ENCODE results near the gene SPATA20.

SPATA20 gene

DNA sequence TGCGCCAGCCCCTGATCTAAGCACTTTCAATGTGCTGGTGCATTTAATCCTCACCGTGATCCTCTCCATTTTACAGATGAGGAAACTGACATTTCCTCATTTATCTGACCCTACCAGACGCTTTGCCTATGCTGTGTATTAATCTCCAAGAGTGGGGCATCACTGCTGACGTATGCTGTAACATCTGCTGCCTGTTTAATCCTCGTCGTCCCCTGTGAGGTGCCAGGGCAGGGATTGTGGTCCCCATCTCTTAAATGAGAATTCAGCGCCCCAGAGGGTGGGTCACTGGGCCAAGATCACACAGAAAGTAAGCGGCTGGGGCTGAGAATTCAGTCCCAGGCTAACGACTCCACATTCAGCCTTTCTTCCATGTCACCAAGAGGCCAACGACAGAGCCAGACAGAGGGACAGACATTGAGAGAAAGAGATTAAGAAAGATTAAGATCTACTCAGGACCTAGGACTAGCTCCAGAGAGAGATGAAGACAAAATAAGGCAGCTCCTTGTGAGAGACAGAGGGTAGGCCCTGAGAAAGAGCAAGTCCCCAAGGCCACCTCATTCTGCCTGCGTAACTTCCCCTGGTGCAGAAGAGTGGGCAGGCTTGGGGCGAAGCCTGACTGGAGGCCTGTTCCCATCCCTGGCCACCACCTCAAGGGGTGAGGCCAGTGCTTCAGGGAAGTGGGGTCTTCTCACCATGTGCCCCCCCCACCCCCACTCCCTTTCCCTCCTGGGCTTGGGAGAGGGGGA is 27.1 kb downstream of the SPATA20 start:
- DNase-seq (ENCODE audit: low read depth in 2 of 2, low spot score in 1 of 2), result no peak

DNA sequence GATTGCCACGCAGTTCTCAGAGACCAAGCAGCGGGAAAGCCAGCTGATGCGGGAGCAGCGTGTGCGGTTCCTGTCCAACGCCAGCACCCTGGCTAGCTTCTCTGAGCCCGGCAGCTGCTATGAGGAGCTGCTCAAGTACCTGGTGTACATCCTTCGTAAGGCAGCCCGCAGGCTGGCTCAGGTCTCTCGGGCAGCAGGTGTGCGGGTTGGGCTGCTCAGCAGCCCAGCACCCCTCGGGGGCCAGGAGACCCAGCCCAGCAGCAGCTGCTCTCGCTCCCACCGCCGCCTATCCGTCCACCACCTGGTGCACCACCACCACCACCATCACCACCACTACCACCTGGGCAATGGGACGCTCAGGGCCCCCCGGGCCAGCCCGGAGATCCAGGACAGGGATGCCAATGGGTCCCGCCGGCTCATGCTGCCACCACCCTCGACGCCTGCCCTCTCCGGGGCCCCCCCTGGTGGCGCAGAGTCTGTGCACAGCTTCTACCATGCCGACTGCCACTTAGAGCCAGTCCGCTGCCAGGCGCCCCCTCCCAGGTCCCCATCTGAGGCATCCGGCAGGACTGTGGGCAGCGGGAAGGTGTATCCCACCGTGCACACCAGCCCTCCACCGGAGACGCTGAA is 28.7 kb downstream of the SPATA20 start:
- DNase-seq (ENCODE audit: low read depth in 2 of 2, low spot score in 1 of 2), result no peak

DNA sequence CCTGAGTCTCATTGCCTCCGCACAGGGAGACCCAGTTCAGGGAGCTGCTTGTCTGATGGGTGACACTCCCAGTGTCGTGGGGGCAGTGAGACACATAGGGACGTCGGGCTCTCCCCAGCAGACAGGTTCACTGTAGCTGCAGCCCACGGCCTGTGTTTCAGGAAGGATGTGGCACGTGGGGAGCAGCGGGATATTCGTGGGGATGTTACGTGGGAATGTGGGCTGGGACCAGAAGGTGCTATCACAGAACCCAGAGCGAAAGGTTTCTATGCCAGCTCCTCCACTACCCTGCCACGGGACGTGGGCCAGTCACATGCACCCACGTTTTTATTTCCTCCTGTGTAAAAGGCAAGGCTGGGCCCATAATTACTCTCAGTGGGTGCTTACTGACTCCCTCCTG is 29.9 kb downstream of the SPATA20 start:
- no peak for DNase-seq (ENCODE audit: low read depth in 2 of 2, low spot score in 1 of 2)

DNA sequence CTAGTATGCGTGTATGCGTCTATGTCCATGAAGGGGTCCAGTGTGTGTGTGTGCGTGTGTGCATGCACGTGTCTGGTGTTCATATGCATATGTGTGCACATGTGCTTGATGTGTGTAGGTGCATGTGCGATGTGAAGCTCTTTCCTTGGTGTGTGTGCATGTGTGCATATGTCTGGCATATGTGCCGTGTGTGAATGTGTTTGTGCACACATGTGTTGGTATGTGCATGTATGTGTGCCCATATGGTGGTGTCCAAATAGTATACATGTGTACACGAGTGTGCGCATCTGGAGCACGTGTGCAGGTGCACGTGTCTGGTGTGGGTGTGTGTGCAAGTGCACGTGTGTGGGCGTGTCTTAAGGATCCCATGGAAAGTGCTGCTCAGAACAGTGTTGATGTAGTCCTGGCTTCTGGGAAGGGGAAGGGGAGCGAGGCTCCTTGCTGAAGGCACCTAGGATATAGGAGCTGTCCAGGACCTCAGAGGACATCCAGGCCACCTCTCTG is 30.5 kb downstream of the SPATA20 start:
- DNase-seq (ENCODE audit: low read depth in 2 of 2, low spot score in 1 of 2), result no peak

DNA sequence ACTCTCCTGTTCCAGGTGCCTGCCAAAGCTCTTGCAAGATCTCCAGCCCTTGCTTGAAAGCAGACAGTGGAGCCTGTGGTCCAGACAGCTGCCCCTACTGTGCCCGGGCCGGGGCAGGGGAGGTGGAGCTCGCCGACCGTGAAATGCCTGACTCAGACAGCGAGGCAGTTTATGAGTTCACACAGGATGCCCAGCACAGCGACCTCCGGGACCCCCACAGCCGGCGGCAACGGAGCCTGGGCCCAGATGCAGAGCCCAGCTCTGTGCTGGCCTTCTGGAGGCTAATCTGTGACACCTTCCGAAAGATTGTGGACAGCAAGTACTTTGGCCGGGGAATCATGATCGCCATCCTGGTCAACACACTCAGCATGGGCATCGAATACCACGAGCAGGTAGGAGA is 31.2 kb downstream of the SPATA20 start:
- no peak for DNase-seq (ENCODE audit: low read depth in 2 of 2, low spot score in 1 of 2)

DNA sequence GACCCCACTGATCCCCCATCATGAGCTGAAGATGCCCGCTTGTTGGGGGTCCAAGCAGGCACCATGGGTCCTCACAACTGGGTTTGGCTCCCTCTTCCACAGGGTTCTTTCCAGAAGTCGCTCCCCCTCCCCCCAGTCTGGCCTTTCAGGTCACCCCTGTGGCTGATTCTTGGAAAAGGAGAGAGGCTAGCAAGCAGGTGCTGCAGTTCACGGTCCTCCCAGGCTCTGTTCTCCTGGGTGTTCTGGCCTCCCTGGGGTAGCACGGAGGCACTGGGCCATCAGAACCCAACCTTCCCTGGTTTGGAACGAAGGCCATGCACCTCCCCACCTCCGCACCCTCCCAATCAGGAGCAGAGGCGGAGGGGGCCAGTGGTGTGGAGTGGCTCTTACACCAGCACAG is 32.4 kb downstream of the SPATA20 start:
- DNase-seq (ENCODE audit: low read depth in 2 of 2, low spot score in 1 of 2), result no peak

DNA sequence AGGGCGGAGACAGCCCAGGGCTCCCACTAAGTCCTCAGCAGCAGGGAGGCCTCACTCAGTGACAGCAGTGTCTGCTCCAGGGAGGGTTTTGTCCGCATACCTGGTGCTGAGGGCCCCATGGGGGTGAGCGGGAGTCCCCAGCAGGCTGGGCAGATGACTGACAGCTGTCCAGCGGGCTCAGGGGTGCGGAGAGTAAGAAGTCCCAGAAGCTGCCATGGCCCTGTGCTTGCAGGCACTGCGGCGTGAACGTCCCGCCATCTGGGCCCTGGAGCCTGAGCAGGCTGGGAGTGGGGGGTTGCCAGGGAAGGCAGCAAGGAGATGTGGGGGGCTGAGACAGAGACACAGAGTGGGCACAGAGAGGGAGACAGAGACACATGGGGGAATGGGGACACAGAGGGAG is 33.7 kb downstream of the SPATA20 start:
- no peak for DNase-seq (ENCODE audit: low read depth in 2 of 2, low spot score in 1 of 2)

DNA sequence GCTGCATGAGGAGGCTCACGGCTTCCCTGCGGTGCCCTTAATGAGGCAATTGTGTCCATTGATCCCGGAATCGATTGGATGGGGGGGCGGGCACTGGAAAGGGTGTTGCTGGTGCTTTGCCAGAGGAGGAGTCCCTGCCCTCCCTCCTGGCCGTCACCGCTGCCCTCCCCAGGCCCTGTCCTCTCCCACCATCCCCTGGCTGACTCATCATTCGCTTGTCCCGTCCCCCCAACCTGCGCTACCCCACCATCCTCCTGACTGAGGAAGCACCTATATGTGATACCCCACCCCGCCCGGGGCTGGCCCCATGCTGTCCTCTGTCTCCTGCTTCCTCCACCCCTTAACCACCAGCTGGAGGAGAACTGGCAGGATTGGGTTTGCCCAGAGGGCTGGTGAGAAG is 34.3 kb downstream of the SPATA20 start:
- DNase-seq (ENCODE audit: low read depth in 2 of 2, low spot score in 1 of 2), result no peak

DNA sequence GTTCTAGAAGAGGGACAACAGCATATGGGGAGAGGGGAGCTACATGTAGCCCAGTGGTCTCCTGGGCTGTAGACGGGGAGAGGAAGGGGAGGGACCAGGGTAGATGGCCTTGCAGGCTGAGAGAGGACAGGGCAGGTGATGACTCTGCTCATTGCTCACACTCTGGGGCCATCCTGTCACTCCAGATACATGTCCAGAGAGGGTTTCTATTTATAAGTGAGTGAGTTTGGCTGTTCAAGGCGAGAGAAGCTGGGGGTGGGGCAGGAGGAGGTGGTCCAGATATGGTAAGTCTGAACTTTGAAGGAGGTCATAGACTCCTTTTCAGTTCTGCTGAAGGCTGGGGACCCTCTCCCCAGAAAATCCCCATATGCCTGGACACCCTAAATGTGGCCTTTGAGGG is 35.8 kb downstream of the SPATA20 start:
- DNase-seq (ENCODE audit: low read depth in 2 of 2, low spot score in 1 of 2), result no peak

DNA sequence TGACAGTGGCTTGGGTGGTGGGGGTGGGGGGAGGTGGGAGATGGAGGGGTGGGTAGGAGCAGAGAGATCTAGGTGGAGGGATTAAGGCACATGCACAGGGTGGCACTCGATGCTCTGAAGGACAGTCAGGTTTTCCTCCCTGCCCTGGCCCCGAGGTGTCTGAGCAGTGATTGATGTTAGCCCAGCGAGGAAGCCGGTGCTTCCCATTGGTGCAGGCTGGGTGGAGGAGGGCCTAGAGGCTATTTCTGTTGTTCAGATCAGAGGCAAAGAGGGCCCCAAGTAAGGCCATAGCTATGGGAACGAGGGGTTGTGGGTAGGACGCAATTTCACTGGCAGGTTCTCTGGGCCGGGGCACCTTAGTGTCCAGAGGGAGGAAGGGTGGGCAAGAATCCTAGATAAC is 36.7 kb downstream of the SPATA20 start:
- no peak for DNase-seq (ENCODE audit: low read depth in 2 of 2, low spot score in 1 of 2)

DNA sequence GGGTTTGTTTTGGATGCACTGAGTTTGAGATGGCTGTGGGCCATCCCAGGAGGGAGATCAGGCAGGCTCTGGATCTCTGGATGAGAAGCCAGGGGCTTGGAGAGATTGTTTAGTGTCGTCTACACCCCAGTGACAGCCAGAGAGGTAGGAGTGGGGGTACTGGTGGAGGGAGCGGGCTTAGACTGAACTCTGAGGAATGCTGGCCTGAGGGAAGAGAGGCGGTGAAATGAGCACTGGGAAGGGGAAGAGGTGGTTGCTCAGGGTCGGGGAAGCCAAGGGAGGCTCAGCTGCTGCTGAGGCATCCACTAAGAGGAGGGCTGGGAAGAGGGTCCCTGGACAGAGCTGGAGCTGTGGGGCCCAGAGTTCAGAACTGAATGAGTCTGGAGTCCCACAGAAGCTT is 37.1 kb downstream of the SPATA20 start:
- no peak for DNase-seq (ENCODE audit: low read depth in 2 of 2, low spot score in 1 of 2)

DNA sequence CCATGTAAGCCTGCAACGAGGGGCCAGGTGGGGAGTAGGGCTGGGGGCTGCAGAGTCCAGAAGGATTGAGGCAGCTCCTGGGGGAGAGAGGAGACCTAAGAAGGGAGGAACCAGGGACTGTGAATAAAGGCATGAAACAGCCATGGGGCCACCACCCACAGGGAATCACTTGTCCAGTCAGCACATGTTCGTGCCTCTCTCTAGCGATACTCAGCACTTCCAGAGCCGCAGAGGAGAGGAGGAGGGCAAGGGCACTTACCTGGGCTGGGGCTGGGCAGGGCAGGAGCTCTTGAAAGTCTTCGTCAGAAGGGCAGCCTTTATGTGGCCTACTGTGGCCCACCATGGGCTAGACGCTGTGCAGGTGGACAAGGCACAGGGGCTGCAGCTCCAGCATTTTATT is 37.8 kb downstream of the SPATA20 start:
- no peak for DNase-seq (ENCODE audit: low read depth in 2 of 2, low spot score in 1 of 2)

DNA sequence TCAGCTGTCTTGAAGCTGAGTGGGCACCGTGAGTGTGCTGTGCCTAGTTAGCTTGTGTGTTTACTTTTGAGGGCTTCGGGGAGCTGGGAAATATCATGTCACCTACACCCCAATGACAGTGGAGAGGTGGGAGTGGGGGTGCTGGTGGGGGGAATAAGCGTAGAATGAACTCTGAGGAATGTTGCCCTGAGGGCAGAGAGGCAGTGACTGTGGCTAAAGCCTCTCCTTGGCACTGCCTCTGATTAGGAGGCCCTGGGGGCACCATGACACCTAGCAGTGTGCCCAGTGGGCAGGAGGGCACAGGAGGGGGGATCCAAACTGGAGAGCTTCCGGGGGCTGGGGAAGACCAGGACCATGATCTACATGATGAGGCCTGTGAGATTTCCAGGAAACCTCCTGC is 38.4 kb downstream of the SPATA20 start:
- DNase-seq (ENCODE audit: low read depth in 2 of 2, low spot score in 1 of 2), result no peak

DNA sequence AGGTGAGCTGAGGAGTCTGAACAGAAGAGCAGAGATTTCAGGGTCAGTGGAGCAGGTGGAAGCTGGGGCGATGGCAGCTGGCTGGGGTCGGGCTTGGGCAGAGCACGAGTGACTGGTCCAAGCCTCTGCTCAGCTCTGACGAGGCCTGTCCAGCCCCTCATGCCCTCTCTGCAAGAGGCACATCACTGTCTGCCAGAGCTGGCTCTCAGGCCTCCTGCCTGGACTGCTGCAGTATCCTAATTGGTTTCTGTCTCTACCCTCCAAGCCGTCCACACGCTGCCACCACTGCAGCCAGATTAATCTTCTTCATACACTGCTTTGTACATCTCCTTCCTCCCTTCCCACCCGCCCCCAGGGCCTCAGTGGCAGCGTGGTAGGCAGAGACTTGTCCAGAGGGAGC is 38.9 kb downstream of the SPATA20 start:
- no peak for DNase-seq (ENCODE audit: low read depth in 2 of 2, low spot score in 1 of 2)

DNA sequence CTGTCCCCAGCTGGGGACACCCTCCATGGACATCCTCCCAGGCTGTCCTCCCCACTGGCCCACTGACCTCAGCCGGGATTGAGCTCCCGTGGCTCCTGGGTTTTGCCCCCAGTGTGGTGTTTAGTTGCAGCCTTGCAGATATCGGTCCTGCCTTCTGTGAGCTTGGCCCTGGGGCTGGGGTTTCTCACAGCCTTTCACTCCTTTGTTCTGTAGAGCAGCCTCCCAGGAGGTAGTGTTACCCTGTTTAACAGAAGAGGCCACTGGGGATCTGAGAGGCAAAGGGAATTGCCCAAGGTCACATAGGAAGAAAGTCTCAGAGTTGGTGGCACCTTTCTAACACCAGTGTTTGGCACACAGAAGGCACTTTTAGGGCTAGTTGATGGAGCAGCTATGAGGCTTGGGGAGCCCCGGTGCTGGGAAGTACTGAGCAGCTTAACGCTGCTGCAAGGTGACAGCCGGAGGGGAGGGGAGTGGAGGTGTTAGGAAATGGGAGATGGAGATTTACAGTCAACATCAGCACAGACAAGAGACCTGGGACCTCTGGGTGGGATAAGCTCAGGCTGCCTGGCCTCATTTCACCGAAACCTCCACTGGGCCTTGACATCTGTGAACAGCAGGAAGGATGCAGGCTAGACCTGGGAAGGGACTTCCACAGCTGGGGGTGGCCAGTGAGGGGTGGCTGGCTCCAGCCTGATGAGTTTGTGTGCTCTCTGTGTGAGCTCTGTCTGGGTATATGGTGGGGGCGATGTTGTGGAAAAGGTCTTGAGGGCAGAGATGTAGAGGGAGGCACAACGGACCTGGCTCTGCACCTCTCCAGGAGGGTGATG is 39.7 kb downstream of the SPATA20 start:
- no peak for DNase-seq (ENCODE audit: low read depth in 2 of 2, low spot score in 1 of 2)

DNA sequence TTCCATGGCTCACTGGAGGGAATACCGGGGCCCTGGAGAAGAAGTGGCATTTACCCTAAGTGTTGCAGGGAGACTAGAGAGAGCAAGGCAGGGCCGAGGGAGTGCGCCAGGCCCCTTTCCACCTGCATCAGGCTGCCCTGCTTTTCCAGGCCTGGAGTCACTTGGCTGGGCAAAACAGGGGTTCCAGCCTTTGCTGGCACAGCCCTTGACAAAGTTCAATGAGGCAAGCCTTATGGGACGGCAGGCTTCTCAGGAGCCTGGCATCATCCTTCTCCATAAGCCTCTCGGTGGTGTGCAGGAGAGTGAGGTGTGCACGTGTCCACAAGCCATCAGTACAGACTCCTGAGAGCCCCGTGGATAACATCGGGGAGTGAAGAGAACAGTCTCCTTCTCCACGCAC is 40.6 kb downstream of the SPATA20 start:
- no peak for DNase-seq (ENCODE audit: low read depth in 2 of 2, low spot score in 1 of 2)

DNA sequence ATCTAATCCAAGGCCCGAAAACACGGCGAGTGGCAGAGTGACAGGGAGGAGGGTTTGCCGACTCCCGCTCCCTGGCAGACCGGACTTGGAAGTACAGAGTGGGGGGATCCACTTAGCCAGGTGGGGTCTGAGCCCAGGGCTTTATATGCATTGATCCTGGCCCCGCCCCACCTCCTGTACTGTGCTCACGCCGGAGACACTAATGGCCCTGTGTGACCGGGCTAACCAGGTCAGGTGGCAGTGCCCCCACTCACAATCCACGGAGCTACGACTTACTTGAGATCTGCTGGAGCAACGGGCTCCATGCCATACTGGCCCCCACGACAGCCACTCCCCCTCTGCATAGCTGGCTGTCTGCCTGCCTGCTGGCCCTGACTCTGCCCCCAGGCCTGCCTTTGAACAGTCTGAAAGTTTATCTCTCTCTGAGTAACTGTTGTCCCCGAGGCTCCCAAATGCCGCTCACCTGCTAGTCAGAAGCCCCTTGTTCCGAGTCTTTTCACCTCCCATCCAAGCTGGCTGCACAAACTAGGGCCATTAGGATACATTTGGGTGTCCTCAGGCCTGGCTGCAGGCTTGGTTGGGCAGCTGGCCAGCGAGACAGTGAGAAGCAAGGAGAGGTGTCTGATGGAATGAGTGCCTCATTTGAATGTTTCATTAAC is 41.5 kb downstream of the SPATA20 start:
- DNase-seq (ENCODE audit: low read depth in 2 of 2, low spot score in 1 of 2), result no peak

DNA sequence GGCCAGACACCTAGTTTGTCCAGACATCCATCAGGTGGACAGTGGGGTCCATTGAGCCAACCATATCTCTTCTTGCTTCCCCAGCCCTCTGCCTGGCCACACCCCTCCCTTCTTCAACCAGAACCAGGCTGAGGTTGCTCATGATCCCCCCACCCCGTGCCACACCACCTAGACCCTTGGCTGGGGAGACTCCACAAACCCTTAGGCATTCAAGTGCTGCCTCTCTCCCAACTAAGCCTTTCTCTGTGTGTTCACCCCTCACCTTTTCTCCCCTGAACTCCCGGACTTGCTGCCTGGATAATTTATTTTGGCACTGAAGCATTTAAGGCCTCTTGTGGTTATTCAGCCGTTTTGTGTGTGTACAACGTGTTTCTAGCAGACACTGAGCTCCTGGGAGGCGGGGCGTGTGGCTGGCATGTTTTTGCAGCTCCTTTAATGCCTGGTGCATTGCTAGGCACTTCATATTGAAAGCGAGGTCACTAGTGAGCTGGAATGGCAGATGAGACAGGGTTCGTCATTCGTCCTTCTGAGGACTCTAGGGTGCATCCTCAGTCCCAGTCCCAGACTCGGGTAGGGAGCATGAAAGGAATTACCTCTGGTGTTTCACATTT is 42.2 kb downstream of the SPATA20 start:
- no peak for DNase-seq (ENCODE audit: low read depth in 2 of 2, low spot score in 1 of 2)

DNA sequence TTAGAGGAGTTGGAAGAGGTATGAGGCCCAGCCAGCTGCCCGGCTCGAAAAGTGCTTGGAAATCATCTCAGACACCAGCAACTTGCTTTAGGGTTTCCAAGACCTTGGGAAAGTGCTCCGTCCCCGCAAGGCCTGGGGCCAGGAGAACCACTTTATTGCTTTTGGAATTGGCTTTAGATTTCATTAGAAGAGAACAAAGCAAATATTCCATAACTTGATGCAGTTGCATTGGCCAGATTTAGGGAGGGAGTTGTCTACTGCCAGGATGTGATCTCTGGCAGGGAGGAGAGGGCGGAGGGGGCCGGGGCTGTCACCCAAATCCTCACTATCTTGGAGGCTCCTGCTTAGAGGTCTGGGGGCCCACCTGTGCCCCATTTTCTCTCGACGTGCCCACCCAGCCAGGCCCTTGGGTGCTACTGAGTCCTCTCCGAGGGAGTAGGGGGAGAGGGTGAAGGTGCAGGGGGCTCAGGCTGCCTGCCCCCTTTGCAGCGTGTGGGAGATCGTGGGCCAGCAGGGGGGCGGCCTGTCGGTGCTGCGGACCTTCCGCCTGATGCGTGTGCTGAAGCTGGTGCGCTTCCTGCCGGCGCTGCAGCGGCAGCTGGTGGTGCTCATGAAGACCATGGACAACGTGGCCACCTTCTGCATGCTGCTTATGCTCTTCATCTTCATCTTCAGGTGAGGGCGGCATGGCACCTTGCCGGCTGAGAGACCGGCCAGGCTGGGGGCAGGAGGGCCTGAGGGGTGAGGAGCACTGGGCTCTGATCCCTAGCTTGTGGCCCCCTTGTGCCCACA is 44.2 kb downstream of the SPATA20 start:
- no peak for DNase-seq (ENCODE audit: low read depth in 2 of 2, low spot score in 1 of 2)

DNA sequence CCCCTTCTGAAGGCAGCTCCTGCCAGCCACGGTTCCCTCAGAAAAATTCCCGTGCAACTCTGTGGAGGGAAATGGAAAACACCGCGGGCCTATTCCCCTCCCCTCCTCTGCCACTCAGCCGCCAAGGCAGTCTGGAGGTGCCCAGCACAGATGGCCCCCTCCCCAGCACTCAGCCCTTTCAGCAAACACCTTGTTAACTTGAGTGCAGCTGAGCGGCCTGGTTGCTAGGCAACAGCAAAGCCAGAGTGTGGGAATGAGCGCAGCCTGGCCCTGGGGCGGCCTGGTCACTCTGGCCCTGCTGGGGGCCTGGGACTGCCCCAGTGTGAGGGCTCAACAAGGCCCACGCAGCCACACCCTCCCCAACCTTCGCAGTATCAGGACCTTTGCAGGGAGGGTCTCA is 46.3 kb downstream of the SPATA20 start:
- no peak for DNase-seq (ENCODE audit: low read depth in 2 of 2, low spot score in 1 of 2)
